Stomach (tissue), 9 donors: ENCODE data around the gene CASP2. TPM values are rescaled to one million over a fixed set of nuclear protein-coding genes. Genes with fewer than 3 reads are reported as not detected.
A peak's percentile ranks its signal among the peaks of the same experiment; 100 is the strongest.

Experiments
- DNase-seq, 2 donors: peaks; one replicate each; pipeline versions ENCODE4 v3.0.0 to v3.0.0-alpha.2; 2013 to 2019
- H3K27ac ChIP-seq, 5 donors: fragments of 200-600 bp in 4 of 5; sonication (generic) in 4 of 5; one replicate each; pipeline ENCODE4 v1.5.1; 2013 to 2019; ENCODE audit warnings: mild to moderate bottlenecking in 1 of 5, moderate library complexity in 1 of 5
- H3K27me3 ChIP-seq, 3 donors: fragments of 200-600 bp; sonication (generic); one replicate each; pipeline ENCODE4 v1.5.1; 2017 to 2019; ENCODE audit warnings: mixed run types in 1 of 3
- H3K36me3 ChIP-seq, 4 donors: fragments of 200-600 bp; sonication (generic); 1 replicate in 3 of 4; 2 replicates in 1 of 4; pipeline ENCODE4 v1.5.1; 2016 to 2019
- H3K4me1 ChIP-seq, 4 donors: fragments of 200-600 bp; sonication (generic); one replicate each; pipeline ENCODE4 v1.5.1; 2016 to 2019
- H3K4me3 ChIP-seq, 4 donors: fragments of 200-600 bp; sonication (generic) in 3 of 4; one replicate each; pipeline ENCODE4 v1.5.1; 2016 to 2019; ENCODE audit warnings: mild to moderate bottlenecking in 1 of 4
- H3K9me3 ChIP-seq, 4 donors: fragments of 200-600 bp; sonication (generic); one replicate each; pipeline ENCODE4 v1.5.1; 2016 to 2019
- CTCF ChIP-seq, 7 experiments: fragments of 450-650 bp in 4 of 7; fragments of 200-600 bp in 3 of 7; sonication (generic) in 3 of 7; IDR thresholded peaks; one replicate each; pipeline ENCODE4 v1.5.1; 2016 to 2019; ENCODE audit warnings: antibody characterized with exemption in 7 of 7, control low read depth in 2 of 7, mild to moderate bottlenecking in 1 of 7
- EP300 ChIP-seq: sonication (generic); formaldehyde crosslinking; IDR thresholded peaks from one replicate; pipeline ENCODE4 v1.6.1; 2017; ENCODE audit warnings: antibody characterized with exemption
- POLR2A ChIP-seq, 4 donors: fragments of 450-650 bp; IDR thresholded peaks; one replicate each; pipeline ENCODE4 v1.6.1; 2016; ENCODE audit warnings: antibody characterized with exemption in 4 of 4, control low read depth in 2 of 4, mild to moderate bottlenecking in 1 of 4, moderate library complexity in 1 of 4
- POLR2AphosphoS5 ChIP-seq, 3 donors: sonication (generic); formaldehyde crosslinking; IDR thresholded peaks; one replicate each; pipeline ENCODE4 v1.6.1; 2016; ENCODE audit warnings: antibody characterized with exemption in 3 of 3
- WGBS, 5 donors: extraction: QIAGEN DNeasy Blood & Tissue Kit in 3 of 5; methylation state at CpG; one replicate each; pipeline versions ENCODE4 v1.1.5 to v1.1.7; 2013 to 2018; 5-methylcytosine and 5-hydroxymethylcytosine counted together
- intact Hi-C: fragments of 100-400 bp; cut with DNase I; formaldehyde crosslinking; loops from one replicate; pipeline ENCODE4 v1.15.1; 2023; ENCODE audit warnings: low total_unique reads
- polyA plus RNA-seq, 3 donors: library from polyadenylated mRNA; stranded (reverse); fragments of 200-250 nt; gene quantifications; one replicate each; pipeline ENCODE4 v1.2.3, GENCODE V29; 2013
- total RNA-seq, 5 donors: library from RNA; depleted of rRNA; stranded (reverse); fragments of >200 nt; gene quantifications; one replicate each; pipeline versions ENCODE4 v1.1.0 to v1.2.3, GENCODE V29; 2014 to 2016
- donor health status: healthy with polysubstance abuse.
- donor health status: Bipolar disorder and iron deficiency.
- donor health status: healthy.

Gene CASP2
- total and polyA plus RNA-seq, 8 donors, result 4.6 to 27.7 (median 15.5) TPM

GRCh38 chr7:143323653-143324052 is 35.5 kb downstream of the CASP2 start:
- peaks cover 0 to 20% (median 13%) of the 10 kb centered on the region in 4 donors for H3K4me1 ChIP-seq
- H3K27ac ChIP-seq, result no peak overlapping the region
- intact Hi-C loops, result no loop called here
- peak in 1 of 2 donors; percentile 21 for DNase-seq
- H3K27me3 ChIP-seq, result no peaks in the 10 kb centered on the region
- no peak overlapping the region for H3K4me3 ChIP-seq
- TF ChIP-seq POLR2A (IDR thresholded peaks at IDR 0.05) (no peak), CTCF (IDR thresholded peaks at IDR 0.05) (no peak), EP300 (no peak), POLR2AphosphoS5 (IDR thresholded peaks at IDR 0.05) (no peak)
- no peaks in the 10 kb centered on the region for H3K36me3 ChIP-seq
- WGBS, 5 donors, result 34 to 56% (median 54%) methylated on average over 12 of the region's 12 CpGs
- H3K9me3 ChIP-seq, result no peaks in the 10 kb centered on the region

DNA sequence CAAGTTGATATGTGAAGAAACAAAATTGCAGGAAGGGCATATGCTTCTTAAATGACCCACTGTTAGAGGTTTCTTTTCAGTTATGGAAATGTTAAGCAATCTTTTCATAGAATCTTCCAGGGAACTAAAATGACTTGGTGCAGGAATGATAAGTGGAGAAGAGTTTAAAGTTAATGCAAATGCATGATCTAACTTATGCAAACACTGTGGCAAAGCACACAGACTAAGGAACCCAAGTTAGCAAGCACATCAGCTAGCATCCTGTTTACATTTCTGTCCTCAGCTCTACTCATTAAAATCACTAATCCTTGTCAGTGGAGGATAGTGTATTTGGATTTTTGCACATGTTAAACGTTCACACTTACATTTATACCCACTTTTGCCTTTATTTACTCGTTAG is 37.1 kb downstream of the CASP2 start:
- TF ChIP-seq POLR2A (IDR thresholded peaks at IDR 0.05) (no peak), EP300 (no peak), POLR2AphosphoS5 (IDR thresholded peaks at IDR 0.05) (no peak), CTCF (IDR thresholded peaks at IDR 0.05) (no peak)

GRCh38 chr7:143327903-143328302 is 39.8 kb downstream of the CASP2 start:
- Histone ChIP-seq H3K4me1 (peaks cover 0 to 17% (median 12%) of the 10 kb centered on the region in 4 donors), H3K9me3 (no peaks in the 10 kb centered on the region), H3K36me3 (no peaks in the 10 kb centered on the region), H3K27me3 (peaks cover 0 to 4% (median 0%) of the 10 kb centered on the region in 3 donors), H3K27ac (no peak overlapping the region), H3K4me3 (no peak overlapping the region)
- 84 to 93% (median 89%) methylated on average over 5 of the region's 5 CpGs for WGBS, 5 donors
- intact Hi-C loops, result no loop called here
- no peak for DNase-seq
- TF ChIP-seq POLR2AphosphoS5 (IDR thresholded peaks at IDR 0.05), result no peak
- TF ChIP-seq CTCF (IDR thresholded peaks at IDR 0.05), result no peak
- no peak for TF ChIP-seq POLR2A (IDR thresholded peaks at IDR 0.05)
- TF ChIP-seq EP300, result no peak

More for the DNA sequence above, 37.1 kb downstream of the CASP2 start:
- H3K4me1 ChIP-seq, result peaks cover 0 to 20% (median 13%) of the 10 kb centered on the region in 4 donors
- intact Hi-C loops, result no loop called here
- DNase-seq, result no peak
- 54 to 67% (median 64%) methylated on average over 2 of the region's 2 CpGs for WGBS, 5 donors
- no peak overlapping the region for H3K4me3 ChIP-seq
- no peak overlapping the region for H3K27ac ChIP-seq
- H3K9me3 ChIP-seq, result no peaks in the 10 kb centered on the region
- no peaks in the 10 kb centered on the region for H3K36me3 ChIP-seq
- no peaks in the 10 kb centered on the region for H3K27me3 ChIP-seq

DNA sequence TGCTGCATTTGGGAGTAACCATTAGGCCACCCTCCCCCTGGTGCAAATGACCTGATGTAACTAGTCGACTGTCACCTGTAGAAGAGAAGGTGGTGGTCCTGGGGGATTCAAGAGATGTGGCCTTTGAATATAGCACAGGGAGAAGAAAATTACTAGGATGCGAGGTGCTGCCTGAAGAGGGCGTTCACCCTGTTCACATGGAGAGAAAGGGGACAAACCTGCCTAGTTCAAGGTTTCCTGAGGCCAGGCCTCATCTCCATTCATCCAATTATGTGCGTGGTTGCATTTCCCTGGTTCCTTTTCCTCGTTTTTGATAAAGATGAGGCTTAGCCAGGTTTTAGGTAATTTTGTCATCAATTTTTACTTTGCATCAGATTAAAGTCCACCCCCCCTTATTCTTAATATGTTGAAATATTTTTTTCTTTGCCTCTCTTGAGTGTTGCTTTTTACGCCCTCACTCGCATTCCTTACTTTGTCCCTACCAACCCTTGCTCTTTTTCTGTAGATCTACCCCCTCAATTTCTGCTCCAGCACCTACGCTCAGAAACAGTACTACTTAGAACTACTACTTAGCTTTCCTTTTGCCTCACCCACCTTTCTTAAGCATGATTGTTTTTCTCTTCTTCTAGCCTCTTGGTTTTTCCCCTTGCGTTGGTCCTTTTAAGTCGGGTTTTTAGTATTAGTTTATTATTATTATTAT is 41.5 kb downstream of the CASP2 start:
- Histone ChIP-seq H3K4me1 (peaks cover 0 to under 1% (median 0%) of the 10 kb centered on the region in 4 donors), H3K27me3 (peaks cover 0 to 4% (median 0%) of the 10 kb centered on the region in 3 donors), H3K27ac (no peak overlapping the region), H3K36me3 (no peaks in the 10 kb centered on the region), H3K9me3 (no peaks in the 10 kb centered on the region), H3K4me3 (no peak overlapping the region)
- TF ChIP-seq POLR2AphosphoS5 (IDR thresholded peaks at IDR 0.05), result no peak
- no peak for TF ChIP-seq CTCF (IDR thresholded peaks at IDR 0.05)
- TF ChIP-seq POLR2A (IDR thresholded peaks at IDR 0.05), result no peak
- TF ChIP-seq EP300, result no peak
- intact Hi-C loops, result no loop called here
- DNase-seq, result no peak
- 87 to 93% (median 89%) methylated on average over 10 of the region's 10 CpGs for WGBS, 5 donors
